ENCODE data around the gene TMEM190. TPM values are rescaled to one million over a fixed set of nuclear protein-coding genes. Genes with fewer than 3 reads are reported as not detected.

The TMEM190 gene
- total and polyA plus RNA-seq, 9 of the 15 experiments (the other 6 are each of a cell fraction or from before 2014, with no cell fraction given), result not detected

DNA sequence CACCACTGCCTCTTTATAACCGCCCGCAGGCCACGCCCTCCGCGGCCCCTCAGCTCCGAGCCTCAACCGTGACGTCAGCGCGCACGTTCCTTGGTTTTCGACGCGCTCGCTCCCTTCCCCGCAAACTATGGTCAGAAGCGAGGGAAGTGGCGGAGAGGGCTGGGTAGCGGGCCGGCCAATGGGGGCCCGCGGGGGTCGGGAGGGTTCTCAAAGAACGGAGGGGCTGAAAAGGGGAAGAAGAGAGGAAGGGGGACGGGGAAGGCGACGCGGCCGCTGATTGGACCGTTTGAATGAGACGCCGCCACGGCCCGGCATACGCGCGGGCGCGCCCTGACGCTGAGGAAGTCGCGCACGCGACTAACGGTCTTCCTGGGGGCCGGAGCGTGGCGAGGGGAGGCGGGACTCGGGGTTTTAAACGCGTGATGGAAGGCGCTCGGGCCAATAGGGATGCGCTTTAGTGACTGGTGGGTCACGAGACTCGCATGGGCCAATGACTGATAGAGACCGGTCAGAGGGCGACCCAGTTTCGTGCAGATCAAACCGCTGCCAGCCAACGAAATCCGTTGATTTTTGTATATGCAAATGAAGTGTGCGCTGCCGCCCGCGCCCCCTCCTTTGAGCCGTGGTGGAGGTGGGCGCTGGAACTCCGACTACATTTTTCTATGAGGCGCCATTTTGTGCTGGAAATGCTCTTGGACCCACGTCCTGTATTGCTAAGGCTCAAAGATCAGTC, 31.3 kb downstream of the TMEM190 start (continued):
- TF ChIP-seq, protein P1, sequence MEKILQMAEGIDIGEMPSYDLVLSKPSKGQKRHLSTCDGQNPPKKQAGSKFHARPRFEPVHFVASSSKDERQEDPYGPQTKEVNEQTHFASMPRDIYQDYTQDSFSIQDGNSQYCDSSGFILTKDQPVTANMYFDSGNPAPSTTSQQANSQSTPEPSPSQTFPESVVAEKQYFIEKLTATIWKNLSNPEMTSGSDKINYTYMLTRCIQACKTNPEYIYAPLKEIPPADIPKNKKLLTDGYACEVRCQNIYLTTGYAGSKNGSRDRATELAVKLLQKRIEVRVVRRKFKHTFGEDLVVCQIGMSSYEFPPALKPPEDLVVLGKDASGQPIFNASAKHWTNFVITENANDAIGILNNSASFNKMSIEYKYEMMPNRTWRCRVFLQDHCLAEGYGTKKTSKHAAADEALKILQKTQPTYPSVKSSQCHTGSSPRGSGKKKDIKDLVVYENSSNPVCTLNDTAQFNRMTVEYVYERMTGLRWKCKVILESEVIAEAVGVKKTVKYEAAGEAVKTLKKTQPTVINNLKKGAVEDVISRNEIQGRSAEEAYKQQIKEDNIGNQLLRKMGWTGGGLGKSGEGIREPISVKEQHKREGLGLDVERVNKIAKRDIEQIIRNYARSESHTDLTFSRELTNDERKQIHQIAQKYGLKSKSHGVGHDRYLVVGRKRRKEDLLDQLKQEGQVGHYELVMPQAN (IDR thresholded peaks at IDR 0.05; ENCODE audit: borderline replicate concordance), result peak; percentile 38; the same call in 1 of the 2 replicates
- TF ChIP-seq MAFG (tag; conservative IDR thresholded peaks at IDR 0.05) (no peak), ZNF79 (CRISPR knock-in tag; IDR thresholded peaks at IDR 0.05; ENCODE audit: low read depth) (no peak), HDAC8 (tag; IDR thresholded peaks at IDR 0.05) (no peak), ZNF431 (CRISPR knock-in tag; IDR thresholded peaks at IDR 0.05) (peak; percentile 72; the same call in 1 of the 2 replicates), ZNF75A (CRISPR knock-in tag; IDR thresholded peaks at IDR 0.05) (no peak), GATA2 (CRISPR knock-in tag; IDR thresholded peaks at IDR 0.05) (no peak), RBM39 (optimal IDR thresholded peaks at IDR 0.05; ENCODE audit: low read depth, low read length) (no peak), STAT5A (IDR thresholded peaks at IDR 0.05; ENCODE audit: borderline replicate concordance, low read length) (no peak), TAF1 (IDR thresholded peaks at IDR 0.05; ENCODE audit: control insufficient read depth, extremely low read depth, insufficient read depth, low read length, severe bottlenecking) (peak; percentile 39), EZH2 (IDR thresholded peaks at IDR 0.05; ENCODE audit: borderline replicate concordance, low read depth, low read length) (no peak), JUND (IDR thresholded peaks at IDR 0.05; ENCODE audit: borderline replicate concordance, low read depth, low read length) (peak; percentile 54), JUND (tag; IDR thresholded peaks at IDR 0.05; ENCODE audit: borderline replicate concordance, low read depth, low read length) (no peak), PHF8 (IDR thresholded peaks at IDR 0.05; ENCODE audit: borderline replicate concordance, low read length) (peak; percentile 44; the same call in 1 of the 2 replicates), CC2D1A (IDR thresholded peaks at IDR 0.05) (peak; percentile 99), ZNF561 (CRISPR knock-in tag; conservative IDR thresholded peaks at IDR 0.05) (no peak), MECOM (CRISPR knock-in tag; IDR thresholded peaks at IDR 0.05) (no peak), ZNF121 (CRISPR knock-in tag; conservative IDR thresholded peaks at IDR 0.05) (no peak), POLR2B (IDR thresholded peaks at IDR 0.05; ENCODE audit: low read depth, partially characterized antibody) (peak; percentile 94), FUS (optimal IDR thresholded peaks at IDR 0.05; ENCODE audit: low read depth, low read length) (no peak), ZSCAN32 (CRISPR knock-in tag; IDR thresholded peaks at IDR 0.05) (no peak), GABPB2 (CRISPR knock-in tag; conservative IDR thresholded peaks at IDR 0.05) (no peak)
- TF ChIP-seq, protein P2, sequence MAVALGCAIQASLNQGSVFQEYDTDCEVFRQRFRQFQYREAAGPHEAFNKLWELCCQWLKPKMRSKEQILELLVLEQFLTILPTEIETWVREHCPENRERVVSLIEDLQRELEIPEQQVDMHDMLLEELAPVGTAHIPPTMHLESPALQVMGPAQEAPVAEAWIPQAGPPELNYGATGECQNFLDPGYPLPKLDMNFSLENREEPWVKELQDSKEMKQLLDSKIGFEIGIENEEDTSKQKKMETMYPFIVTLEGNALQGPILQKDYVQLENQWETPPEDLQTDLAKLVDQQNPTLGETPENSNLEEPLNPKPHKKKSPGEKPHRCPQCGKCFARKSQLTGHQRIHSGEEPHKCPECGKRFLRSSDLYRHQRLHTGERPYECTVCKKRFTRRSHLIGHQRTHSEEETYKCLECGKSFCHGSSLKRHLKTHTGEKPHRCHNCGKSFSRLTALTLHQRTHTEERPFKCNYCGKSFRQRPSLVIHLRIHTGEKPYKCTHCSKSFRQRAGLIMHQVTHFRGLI (CRISPR knock-in tag; IDR thresholded peaks at IDR 0.05), result no peak
- TF ChIP-seq, protein P3, sequence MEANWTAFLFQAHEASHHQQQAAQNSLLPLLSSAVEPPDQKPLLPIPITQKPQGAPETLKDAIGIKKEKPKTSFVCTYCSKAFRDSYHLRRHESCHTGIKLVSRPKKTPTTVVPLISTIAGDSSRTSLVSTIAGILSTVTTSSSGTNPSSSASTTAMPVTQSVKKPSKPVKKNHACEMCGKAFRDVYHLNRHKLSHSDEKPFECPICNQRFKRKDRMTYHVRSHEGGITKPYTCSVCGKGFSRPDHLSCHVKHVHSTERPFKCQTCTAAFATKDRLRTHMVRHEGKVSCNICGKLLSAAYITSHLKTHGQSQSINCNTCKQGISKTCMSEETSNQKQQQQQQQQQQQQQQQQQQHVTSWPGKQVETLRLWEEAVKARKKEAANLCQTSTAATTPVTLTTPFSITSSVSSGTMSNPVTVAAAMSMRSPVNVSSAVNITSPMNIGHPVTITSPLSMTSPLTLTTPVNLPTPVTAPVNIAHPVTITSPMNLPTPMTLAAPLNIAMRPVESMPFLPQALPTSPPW (CRISPR knock-in tag; IDR thresholded peaks at IDR 0.05), result peak; percentile 90

Data from K562 (cell line).